Measurements from ENCODE around the gene NFIX.

Gene NFIX

DNA sequence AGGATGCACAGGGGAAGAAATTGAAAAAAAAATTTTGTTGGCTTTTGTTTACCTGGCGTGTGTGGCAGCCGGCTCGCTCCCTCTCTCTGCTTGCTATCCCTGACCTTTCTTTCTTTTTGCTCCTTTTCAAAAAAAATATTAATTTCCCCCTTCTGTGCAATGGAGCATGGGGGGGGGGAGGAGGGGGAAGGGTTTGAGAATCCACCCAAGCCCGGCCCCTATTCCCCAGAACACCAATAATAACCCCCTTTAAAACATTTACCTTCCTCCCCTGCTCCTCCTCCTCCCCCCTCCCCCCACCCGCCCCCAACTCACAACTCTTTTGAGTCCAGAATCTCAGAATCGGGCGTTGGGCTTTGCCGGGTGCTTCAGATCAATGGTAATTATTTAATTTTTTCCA, 28.4 kb downstream of the NFIX start:
- DNase-seq, result no peak

DNA sequence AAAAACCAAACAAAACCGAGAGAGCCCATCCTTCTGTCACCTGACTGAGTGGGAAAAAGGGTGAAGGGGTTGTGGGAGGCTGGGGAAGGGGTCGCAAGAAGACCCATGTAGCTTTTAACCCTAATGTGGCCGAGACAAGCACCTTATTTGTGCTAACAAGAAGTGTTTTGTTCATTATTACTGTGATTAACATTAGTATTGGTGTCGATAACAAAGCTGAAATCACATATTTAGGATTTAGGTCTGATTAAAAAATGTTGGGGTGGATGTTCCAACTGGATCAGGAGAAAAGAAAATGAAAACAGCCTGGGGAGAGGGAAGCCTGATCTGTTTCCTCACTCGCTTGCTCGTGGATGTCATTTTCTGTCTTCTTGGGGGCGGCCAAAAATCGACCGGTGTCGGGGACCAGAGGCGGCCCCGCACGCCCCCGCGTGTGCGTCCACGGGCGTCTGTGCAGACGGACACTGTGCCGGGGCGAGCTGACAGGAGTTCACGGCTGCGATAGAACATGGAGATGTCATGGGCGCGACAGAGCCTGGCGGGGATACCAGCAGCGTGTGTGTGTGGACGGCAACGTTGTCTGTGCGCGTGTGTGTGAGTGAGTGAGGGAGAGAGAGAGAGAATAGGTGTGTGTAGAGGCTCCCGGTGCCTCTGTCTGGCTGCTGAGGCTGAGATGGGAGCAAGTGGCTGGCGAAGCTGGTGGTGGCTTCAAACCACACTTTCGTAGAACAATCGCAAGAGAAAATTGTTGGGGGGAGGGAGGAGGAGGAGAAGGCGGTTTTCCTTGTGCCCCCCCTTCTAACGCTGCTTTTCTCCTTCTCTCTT, 29.1 kb downstream of the NFIX start:
- DNase-seq, result no peak

DNA sequence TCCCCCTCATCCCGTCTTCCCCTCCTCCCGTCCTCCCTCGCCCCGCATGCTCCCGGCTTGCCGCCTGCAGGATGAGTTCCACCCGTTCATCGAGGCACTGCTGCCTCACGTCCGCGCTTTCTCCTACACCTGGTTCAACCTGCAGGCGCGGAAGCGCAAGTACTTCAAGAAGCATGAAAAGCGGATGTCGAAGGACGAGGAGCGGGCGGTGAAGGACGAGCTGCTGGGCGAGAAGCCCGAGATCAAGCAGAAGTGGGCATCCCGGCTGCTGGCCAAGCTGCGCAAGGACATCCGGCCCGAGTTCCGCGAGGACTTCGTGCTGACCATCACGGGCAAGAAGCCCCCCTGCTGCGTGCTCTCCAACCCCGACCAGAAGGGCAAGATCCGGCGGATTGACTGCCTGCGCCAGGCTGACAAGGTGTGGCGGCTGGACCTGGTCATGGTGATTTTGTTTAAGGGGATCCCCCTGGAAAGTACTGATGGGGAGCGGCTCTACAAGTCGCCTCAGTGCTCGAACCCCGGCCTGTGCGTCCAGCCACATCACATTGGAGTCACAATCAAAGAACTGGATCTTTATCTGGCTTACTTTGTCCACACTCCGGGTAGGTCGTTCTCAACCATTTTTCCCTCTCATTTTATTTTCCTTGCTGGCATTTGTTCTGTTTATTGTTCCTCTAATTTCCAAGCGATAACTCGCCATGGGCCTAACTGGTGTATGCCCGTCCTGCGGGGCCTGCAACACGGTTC, 29.8 kb downstream of the NFIX start:
- no peak for DNase-seq

DNA sequence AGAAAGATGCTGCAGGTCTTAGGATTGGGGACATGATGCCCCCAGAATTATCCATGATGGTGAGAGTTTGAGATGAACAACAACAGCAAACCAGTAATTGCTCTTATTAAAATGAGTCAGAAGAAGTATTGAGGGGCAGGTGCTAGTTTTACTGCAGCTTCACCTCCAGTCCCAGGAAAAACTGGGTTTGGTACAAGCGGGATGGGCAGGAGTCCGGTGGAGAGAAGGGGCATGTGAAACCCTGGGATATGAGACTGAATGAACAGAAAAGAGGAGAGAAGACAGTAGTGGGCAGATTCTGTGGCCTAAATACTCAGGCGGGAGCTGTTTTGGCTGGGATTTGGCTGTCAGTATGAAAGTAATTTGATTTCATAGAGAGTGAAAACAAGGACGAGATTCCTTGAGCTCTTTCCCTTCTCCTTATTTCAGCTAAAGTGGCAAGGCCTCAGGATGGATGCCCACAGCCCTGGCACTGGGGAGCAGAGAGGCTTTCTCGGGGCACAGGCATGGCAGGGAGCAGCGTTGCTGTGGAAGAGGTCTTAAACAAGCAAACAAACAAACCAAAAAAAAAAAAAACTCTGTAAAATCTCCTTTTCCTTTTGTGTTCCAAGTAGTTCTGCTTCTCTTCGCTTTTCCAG, 30.7 kb downstream of the NFIX start:
- no peak for DNase-seq

DNA sequence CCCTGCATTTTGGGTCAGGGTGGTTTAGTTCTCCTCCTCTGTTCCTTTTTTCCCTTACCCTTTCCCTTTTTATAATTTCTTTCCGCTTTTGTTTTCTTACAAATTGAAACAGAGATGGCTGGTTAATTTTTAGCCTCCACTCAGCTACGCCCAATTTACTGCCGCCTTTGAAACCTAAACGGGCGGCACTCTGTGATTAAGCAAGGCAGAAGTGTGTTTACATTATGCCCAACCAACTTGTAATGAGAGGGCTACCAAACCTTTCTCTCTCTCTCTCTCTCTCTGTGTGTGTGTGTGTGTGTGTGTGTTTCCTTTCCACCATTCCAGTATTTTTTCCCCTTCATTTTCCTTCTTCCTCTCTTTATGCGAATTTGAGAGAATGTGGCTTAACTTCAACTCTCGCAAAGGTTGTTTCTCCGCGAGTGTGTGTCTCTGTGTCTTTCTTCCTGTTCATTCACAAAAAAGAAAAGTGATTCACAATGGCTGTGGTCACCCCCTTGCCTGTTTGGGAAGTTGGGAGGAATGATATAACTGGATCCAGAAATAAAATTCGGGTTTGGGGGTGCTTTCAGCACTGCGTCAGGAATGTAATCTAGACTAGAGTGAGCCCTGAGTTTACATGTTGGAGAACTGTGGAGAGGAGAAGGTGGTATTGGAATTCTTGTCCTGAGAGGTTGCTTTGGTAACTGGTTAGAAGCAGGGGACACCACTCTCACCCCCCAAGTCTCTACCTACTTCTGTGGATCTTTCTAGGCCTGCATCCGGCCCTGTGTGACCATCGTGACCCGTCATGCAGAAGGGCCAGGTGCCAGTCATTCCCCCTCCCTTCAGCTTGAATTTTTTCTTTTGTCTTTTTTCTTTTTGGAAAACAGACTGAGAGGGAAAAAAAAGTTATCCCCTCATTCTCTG, 31.4 kb downstream of the NFIX start:
- DNase-seq, result no peak

DNA sequence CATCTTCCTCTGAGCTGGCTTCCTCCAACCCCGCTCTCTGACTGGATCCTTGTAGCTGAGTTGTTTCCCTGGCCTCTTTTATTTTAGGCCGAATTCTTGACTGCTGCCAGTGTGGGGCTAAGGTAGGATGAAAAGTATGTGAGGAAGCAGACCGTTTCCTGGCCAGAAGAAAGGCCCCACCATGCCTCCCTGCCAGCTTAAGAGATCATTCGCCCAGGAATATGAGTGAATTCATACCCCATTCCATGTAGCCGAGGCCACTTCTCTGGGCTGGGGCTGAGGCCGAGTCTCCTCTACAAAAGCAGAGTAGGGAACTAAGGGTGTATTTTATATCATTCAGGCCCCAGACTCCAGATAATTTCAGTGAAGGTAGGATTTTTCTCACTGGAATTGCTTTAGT, 32.3 kb downstream of the NFIX start:
- no peak for DNase-seq

DNA sequence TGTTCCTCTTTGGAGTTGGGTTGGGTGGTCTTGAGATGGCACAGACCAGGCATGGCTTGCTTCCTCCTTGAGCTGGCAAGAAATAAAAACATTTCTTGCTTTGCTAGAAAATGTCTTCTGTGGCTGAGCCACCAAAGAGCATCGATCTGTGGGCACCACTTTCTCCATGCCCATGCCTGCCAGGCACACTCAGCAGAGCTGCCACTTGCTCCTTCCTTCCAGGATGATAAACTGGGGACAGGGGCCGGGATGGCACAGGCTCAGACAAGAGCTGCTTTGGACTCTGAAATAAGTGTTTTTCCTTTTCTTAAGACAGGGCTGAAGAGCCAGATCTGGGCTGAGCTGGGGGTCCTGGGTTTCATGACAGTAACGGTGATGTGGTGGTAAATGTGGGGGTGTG, 32.8 kb downstream of the NFIX start:
- no peak for DNase-seq

DNA sequence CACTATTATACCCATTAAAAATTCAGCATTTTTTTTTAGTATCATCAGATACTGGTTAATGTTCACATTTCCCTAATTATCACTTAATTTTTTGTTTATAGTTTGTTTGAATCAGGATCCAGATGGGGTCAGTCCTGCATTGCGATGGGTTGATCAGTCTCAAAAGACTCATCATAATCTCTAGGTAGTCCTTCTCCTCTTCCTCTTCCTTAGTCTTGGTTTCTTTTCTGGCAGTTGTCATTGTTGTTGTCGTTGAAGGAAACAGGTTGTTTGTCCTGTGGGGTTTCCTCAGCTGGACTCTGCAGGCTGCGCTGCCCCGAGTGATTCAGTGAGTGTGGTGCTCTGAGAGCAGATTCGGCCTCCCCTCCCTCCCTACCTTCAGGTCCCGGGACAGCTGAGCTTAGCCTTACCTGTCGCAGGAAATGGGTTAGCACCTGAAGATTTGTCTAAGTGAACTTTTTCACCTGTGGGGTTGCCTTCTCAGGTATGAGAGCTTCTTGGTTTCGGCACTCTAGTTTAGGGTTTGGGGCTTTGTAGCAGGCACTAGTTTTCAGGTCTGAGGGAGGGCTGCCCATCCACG, 34.1 kb downstream of the NFIX start:
- no peak for DNase-seq

DNA sequence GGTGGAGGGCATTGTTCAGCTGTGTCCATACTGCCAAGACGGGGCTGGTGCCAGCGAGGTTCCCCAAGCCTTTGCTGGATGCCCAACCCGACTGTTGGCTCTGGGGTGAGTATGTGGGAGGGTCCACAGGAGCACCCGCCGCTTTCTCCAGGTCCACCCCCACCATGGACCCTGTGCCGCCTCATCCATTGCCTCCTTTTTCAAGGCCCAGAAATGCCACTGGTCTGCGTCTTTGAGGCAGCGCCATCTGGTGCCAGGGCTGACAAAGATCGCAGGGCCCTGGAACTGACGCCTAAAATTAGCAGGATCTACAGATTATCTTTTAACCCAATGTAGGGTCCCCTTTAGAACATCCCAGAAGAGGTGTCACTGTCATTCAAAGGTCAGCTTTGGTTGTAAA, 34.6 kb downstream of the NFIX start:
- no peak for DNase-seq

DNA sequence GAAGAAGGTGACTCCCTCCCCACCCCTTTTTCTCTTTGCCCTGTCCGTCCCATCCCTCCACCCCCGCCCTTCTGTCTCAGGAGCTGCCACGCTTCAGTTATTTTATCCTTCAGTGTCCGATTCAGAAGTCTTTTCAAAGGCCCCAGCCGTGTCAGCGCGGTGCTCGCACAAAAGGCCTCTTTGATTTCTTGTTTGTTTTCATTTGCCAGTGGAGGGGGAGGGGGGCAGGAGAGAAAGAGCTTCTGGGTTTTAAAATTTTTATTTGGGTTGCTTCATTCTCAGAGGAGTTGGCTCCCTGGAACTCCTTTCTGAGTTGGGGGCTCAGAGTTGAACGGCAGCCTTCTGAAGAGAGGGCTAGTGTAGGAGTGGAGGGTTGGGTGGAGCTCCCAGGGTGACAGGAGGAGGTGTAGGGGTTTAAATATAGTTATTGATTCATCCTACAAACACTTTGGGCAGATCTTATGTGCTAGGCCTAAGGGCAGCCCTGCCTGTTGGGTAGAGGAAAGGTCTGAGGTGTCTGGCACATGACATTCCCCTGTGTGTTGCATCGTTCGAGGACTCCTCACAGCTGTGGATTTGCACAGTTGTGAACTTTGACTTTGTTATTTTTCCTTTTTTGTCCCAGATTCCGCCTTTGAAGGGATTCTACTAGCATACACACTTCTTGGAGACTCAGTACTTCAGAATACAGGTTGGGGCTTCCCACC, 36.8 kb downstream of the NFIX start:
- no peak for DNase-seq

DNA sequence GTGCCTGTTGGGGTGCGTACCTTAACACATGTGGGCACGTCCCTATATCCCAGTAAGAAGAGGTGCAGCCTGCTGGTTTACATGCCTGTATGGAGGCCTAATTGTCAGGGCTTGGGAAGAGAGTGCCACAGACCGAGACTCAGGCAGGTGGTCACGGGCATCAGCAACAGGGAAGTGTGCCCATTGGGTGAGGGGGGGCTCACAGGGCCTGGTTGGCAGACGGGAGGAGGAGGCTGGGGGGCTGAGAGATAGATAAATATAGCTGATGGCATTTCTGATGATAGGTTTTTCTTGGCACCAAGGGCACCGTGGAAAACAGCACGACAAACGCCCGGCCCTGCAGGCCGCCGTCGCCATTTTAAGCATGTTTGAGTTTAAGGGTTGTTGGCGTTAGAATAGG, 37.6 kb downstream of the NFIX start:
- no peak for DNase-seq

DNA sequence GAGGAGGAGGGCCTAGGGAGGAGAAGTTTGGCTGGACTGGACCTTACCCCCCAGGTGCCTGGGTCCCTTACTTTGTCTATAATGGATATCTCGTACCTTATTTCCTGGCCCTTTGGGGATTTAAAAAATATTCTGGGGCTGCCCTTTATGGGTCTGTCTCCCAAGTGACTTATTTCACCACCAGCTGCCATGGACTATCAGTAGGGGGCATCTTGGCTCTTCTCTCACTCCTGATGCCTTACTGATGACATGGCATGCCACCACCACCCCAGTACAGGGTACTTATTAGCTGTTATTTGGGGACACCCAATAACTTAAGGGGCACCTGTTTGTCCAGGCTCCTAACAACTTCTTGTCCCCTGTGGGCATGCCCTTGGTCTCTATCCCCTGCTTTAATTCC, 38.0 kb downstream of the NFIX start:
- DNase-seq, result no peak

DNA sequence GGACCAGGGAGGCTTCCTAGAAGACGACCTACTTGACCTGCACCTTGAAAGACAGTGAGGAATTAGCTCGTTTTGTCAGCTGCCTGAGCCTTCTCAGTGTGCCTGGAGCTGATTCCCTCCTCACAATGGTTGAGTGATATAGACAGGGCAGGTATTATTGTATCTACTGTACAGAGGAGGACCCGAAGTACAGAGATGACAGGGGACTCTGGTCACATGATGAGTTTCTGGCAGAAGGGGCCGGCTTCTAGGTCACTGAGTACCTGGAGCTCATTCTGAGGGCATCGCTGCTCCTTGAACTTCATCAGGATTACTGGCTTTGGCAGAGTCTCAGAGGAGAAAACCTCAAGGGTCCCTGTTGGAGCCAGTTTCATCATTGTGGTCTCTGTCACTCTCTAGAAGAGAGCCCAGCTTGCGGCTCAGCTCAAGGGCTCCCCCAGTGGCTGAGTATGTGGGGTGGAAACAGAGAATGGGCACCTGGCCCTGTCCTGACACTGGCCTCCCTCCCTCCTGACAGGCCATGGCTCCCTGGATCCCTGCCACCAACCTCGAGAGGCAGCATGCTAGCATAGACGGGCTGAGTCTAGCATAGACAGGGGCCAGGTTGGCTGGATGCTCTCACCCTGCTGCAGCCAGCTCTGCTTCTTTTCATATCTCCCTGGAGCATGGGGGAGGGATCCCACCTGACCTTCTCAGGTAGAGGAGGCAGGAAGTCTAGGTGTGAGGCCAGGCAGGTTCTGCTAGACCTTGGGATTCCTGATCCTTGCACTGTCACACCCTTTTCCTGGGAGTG, 38.7 kb downstream of the NFIX start:
- DNase-seq, result peak; percentile 57 to 61

DNA sequence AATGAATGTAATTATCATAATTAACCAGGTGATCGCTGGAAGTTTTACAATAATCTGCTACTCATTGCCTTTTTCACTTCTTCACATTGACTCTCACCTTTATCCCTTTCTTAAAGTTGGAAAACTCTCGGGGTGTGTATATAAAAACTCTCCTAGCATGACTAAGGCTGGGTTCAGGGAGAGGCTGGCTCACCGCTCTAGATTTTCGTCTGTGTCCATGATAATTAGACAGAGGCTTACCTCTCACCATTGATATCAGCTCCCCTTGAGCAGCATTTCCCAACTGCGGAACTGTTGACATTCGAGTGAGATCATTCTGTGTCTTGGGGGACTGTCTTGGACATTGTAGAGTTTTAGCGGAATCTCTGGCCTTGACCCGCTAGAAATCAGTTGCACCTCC, 39.4 kb downstream of the NFIX start:
- DNase-seq, result no peak

DNA sequence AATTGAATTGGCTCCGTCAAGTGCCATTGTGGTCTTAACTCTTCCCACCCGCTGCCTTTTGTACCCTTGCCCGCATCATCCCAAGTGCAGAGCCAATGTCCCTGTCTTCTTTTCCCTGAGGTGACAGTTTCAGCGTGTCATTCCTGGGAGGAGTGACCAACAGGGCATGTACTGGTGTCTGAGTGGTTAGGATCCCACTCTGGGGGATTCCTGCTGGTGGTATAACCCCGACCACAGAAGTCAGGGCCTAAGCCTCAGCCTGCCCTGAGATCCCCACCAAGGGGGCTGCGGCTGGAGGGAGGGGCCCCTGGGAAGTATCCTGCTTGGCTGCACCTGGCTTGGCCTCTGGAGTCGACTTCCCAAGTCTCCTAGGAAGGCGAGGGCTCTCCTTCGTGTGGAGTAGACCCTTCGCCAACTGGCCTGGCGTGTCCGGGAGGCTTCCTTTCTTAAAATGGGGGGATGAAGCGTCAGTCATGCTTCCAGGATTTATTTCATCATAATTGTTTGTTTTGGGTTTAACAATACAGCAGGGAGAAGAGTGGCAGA, 40.6 kb downstream of the NFIX start:
- DNase-seq, result no peak

DNA sequence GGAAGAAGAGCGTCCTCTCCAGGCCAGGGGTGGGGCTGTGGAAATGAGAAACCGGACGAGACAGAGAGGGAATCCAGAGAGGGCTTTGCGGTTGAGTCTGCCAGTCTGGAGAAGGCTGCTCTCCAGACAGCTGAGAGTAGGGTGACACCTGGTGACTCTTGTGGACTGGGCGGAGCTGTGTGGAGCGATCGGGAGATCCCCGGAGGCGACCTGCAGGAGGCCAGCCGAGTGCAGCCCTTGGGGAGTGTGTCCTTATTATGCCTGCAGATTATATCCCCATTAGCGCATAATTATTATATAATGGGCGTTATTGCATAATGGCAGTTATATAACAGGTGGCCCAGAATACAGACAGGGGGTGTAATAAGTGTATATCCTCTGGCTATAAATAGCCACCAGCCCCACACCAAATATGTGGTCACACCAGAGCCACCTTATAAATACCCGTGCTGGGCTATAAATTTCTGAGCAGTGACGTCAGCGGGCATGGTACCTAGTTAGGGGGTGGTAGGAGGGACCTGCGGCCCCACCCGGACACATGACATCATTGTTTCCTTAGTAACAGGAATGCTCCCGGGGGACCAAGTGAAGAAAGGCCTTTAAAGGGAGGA, 41.2 kb downstream of the NFIX start:
- DNase-seq, result peak; percentile 68 to 78

DNA sequence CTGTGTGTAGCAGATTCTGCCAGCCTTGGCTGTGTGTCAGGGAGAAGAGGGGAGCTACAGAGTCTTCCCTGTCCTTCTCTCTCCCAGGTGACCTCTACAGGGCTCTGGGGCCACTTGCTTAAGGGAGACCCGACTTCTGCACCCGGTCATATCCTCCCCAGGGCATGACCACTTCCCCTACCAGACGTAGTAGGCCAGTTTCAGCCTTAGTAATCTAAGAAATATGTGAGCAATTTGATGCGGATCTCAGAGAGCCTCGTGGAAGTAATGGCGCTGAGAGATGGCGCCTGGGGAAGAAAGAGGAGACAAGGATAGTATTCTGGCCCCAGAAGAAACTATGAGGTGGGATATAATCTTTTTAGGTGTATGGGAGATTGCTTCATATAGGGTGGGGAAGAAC, 41.9 kb downstream of the NFIX start:
- DNase-seq, result no peak

DNA sequence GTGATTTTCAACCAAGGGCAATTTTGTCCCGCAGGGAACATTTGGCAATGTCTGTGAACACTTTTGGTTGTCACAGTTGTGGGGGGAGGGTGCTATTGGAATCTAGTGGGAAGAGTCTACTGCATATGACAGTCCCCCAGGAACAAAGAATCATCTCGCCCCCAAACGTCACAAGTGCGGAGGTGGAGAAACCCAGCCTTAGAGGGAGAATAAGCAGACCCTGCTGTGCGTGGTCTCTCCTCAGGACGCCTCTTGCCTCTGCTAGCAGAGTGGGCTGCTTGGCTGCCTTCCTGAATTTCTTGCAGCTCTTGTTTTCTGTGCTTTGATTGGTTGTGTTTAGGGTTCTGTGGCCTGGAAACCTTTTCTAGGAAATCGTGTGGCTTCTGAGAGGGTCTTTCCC, 42.5 kb downstream of the NFIX start:
- DNase-seq, result no peak

DNA sequence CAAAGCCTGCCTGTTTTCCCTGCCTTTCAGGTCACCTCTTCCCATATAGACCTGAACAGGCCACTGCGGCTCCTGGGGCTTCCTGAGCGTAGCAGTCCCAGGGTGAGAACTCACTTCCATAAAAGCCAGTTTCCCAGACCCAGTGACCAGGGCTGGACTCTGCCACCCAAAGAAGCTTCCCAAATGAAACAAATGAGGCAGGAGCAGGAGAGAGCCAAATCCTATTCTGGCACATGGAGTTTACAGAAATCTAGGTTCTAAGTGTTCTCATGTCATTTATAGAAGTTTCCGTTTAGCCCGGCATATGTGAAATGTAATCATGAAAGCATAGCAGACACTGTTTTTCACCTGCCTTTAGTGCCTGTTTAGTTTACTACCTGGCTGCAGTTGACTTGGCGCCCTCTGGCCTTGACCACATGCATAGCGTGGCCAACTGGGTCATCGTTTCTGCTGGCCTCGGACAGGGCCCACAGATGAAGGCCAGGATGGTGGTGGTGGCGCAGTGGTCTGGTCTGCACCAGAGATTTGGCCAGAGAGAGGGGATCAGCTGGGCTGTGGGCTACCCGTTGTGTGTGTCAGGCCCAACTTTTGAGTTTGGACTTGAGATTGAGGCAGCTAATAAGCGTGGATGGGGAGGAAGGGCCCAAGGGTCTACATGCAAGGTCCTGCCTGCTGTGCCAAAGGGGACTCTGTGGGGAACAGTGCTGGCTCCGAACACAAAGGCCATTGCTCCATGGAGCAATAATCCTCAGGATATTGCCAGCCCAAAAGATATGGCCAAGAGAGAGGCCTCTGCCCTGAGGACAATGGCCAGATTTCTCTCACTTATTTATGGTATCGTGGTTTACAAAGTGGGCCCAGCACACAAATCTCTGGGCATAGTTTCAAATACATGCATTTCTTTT, 43.3 kb downstream of the NFIX start:
- no peak for DNase-seq
